Stimulated activated CD8-positive, alpha-beta memory T cell treated with anti-CD3 and anti-CD28 coated beads, Interleukin-2, amount 100 ng/mL, for 48 hours (primary cell): Measurements from ENCODE around the gene FEV.

Source experiments
- DNase-seq, 2 donors: peaks; one replicate each; pipeline ENCODE4 v3.0.0-alpha.2; 2020; ENCODE audit warnings: low read depth in 2 of 2

FEV gene

GRCh38 chr2:218993345-218994315 lies 8.6 kb upstream of the FEV start, which contains the start of gene CRYBA2:
CRYBA2 (minus strand) TSS chr2:218993422; CDS start chr2:218993176, 246 bp downstream.
- no peak for DNase-seq

GRCh38 chr2:218992703-218993344 lies 7.8 kb upstream of the FEV start:
- no peak for DNase-seq

GRCh38 chr2:218992196-218992595 lies 7.2 kb upstream of the FEV start:
- DNase-seq: no peak

- DNase-seq: no peak
Observed at GRCh38 chr2:218991674-218992168, 6.7 kb upstream of the FEV start.

GRCh38 chr2:218990612-218991011 lies 5.6 kb upstream of the FEV start:
- DNase-seq: no peak

- no peak for DNase-seq
Observed at GRCh38 chr2:218990052-218990451, 5.1 kb upstream of the FEV start.

- no peak for DNase-seq
Observed at GRCh38 chr2:218988650-218989049, 3.7 kb upstream of the FEV start.

GRCh38 chr2:218988164-218988563 lies 3.2 kb upstream of the FEV start:
- DNase-seq: no peak

- no peak for DNase-seq
Observed at GRCh38 chr2:218986148-218986761, 1.3 kb upstream of the FEV start.

GRCh38 chr2:218985325-218986091 lies 524 bp upstream of the FEV start:
- DNase-seq: no peak

GRCh38 chr2:218984239-218985020 lies 554 bp downstream of the FEV start:
- DNase-seq: no peak

GRCh38 chr2:218983934-218984238 lies 1.1 kb downstream of the FEV start:
- DNase-seq: no peak

- no peak for DNase-seq
Observed at GRCh38 chr2:218983263-218983933, 1.6 kb downstream of the FEV start.

- DNase-seq: no peak
Observed at GRCh38 chr2:218982586-218983262, 2.3 kb downstream of the FEV start.

- DNase-seq: no peak
Observed at GRCh38 chr2:218981881-218982585, 3.0 kb downstream of the FEV start.

GRCh38 chr2:218981390-218981880 lies 3.5 kb downstream of the FEV start:
- DNase-seq: no peak

GRCh38 chr2:218980735-218981389 lies 4.1 kb downstream of the FEV start:
- DNase-seq: no peak
